Measurements from ENCODE around the gene CHMP6.

CHMP6 gene

GRCh38 chr17:80992077-80992947, 671 bp downstream of the CHMP6 start:
- peak; percentile 56 for DNase-seq (ENCODE audit: low spot score)

- no peak for DNase-seq (ENCODE audit: low spot score)
These were observed 1.4 kb downstream of the CHMP6 start for GRCh38 chr17:80992948-80993624.

- DNase-seq (ENCODE audit: low spot score): no peak
These were observed 3.5 kb downstream of the CHMP6 start for GRCh38 chr17:80995131-80995530.

GRCh38 chr17:80996422-80997305, 5.0 kb downstream of the CHMP6 start:
- no peak for DNase-seq (ENCODE audit: low spot score)

- no peak for DNase-seq (ENCODE audit: low spot score)
These were observed 5.9 kb downstream of the CHMP6 start for GRCh38 chr17:80997424-80998117.

GRCh38 chr17:80998118-80998747, 6.6 kb downstream of the CHMP6 start:
- no peak for DNase-seq (ENCODE audit: low spot score)

GRCh38 chr17:80998748-80999535, 7.3 kb downstream of the CHMP6 start:
- no peak for DNase-seq (ENCODE audit: low spot score)

- DNase-seq (ENCODE audit: low spot score): no peak
These were observed 8.1 kb downstream of the CHMP6 start for GRCh38 chr17:80999536-81000333.

- no peak for DNase-seq (ENCODE audit: low spot score)
These were observed 8.6 kb downstream of the CHMP6 start for GRCh38 chr17:81000334-81000630.

GRCh38 chr17:81000631-81001357, 9.2 kb downstream of the CHMP6 start:
- DNase-seq (ENCODE audit: low spot score): no peak

GRCh38 chr17:81002013-81002384, 10.4 kb downstream of the CHMP6 start:
- no peak for DNase-seq (ENCODE audit: low spot score)

- peak; percentile 68 for DNase-seq (ENCODE audit: low spot score)
These were observed 11.0 kb downstream of the CHMP6 start for GRCh38 chr17:81002409-81003361.

GRCh38 chr17:81003711-81004475, 12.3 kb downstream of the CHMP6 start:
- no peak for DNase-seq (ENCODE audit: low spot score)

- no peak for DNase-seq (ENCODE audit: low spot score)
These were observed 15.2 kb downstream of the CHMP6 start for GRCh38 chr17:81006891-81007290.

- no peak for DNase-seq (ENCODE audit: low spot score)
These were observed 16.5 kb downstream of the CHMP6 start for GRCh38 chr17:81008140-81008539.

- DNase-seq (ENCODE audit: low spot score): no peak
These were observed 17.5 kb downstream of the CHMP6 start for GRCh38 chr17:81009136-81009535.

- no peak for DNase-seq (ENCODE audit: low spot score)
These were observed 19.3 kb downstream of the CHMP6 start for GRCh38 chr17:81010935-81011334.
